SU-DHL-6 (cell line): ENCODE results near the gene OPA1.

ENCODE experiments used
- CTCF ChIP-seq: fragments of 200-600 bp; sonication (generic); IDR thresholded peaks from one replicate; pipeline ENCODE4 v1.5.1; 2017; ENCODE audit warnings: antibody characterized with exemption, mild to moderate bottlenecking, low read length, moderate library complexity; ENCODE audit not compliant: insufficient read depth, poor library complexity, severe bottlenecking
- EZH2phosphoT487 ChIP-seq: fragments of 200-600 bp; sonication (generic), shearing (Covaris generic); conservative IDR thresholded peaks from 2 replicates; pipeline ENCODE4 v1.6.1; 2018; ENCODE audit warnings: mild to moderate bottlenecking, antibody characterized with exemption, low read length, moderate library complexity, mixed read lengths

- no peak for TF ChIP-seq CTCF
- TF ChIP-seq EZH2phosphoT487, result no peak
Observed at GRCh38 chr3:193729601-193730000, 136.6 kb downstream of the OPA1 start.
